ENCODE results near the gene FAM219A. TPM values are rescaled to one million over a fixed set of nuclear protein-coding genes. Genes with fewer than 3 reads are reported as not detected.

Gene FAM219A
- total RNA-seq, 1 donor from 2014 or later: 22.9 TPM

DNA sequence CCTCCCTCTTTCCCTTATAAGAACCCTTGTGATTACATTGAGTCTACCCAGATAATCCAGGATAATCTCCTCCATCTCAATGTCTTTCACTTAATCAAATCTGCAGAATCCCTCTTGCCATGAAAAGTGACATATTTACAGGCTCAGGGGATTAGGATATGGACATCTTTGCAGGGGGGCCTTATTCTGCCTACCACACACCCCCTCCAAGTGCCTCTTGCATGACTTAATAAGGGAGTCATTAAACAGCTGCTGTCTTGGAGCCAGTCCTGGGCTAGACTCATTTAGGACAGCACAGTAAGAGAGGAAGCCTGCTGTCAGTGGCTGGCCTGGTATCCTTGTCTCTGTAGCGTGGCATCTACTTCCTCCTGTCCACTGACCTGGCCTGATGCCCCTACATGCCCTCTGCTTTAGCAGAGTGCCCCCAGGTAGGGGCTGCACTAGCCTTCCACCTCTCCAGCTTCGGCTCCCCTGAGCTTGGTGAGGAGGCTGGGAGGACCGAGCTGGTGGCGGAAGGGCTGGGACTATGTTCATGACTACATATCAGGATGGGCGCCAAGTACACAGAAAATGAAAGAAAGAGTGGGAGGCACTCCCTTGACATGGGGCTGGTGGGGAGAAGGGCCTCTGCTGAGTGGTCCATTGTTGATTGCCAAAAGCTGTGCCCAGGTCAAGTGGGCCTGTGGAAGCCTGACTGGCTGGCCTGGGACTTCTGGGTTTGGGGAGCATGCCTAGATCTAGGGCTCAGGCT, 47.2 kb upstream of the FAM219A start:
- no peak for DNase-seq
- Histone ChIP-seq H3K36me3 (no peaks in the 10 kb centered on the region), H3K27ac (replicated peaks) (no peak overlapping the region), H3K4me1 (peaks cover 15% of the 10 kb centered on the region), H3K27me3 (ENCODE audit: low read depth) (no peaks in the 10 kb centered on the region), H3K9me3 (replicated peaks) (no peaks in the 10 kb centered on the region), H3K4me3 (no peak overlapping the region)
- TF ChIP-seq, protein P1, sequence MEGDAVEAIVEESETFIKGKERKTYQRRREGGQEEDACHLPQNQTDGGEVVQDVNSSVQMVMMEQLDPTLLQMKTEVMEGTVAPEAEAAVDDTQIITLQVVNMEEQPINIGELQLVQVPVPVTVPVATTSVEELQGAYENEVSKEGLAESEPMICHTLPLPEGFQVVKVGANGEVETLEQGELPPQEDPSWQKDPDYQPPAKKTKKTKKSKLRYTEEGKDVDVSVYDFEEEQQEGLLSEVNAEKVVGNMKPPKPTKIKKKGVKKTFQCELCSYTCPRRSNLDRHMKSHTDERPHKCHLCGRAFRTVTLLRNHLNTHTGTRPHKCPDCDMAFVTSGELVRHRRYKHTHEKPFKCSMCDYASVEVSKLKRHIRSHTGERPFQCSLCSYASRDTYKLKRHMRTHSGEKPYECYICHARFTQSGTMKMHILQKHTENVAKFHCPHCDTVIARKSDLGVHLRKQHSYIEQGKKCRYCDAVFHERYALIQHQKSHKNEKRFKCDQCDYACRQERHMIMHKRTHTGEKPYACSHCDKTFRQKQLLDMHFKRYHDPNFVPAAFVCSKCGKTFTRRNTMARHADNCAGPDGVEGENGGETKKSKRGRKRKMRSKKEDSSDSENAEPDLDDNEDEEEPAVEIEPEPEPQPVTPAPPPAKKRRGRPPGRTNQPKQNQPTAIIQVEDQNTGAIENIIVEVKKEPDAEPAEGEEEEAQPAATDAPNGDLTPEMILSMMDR (IDR thresholded peaks at IDR 0.05; ENCODE audit: borderline replicate concordance): no peak
- intact Hi-C loops (cut with micrococcal nuclease): loop anchor here (10.0 kb wide), 1 partner anchor 101 kb away; no protein-coding TSS in a partner anchor

DNA sequence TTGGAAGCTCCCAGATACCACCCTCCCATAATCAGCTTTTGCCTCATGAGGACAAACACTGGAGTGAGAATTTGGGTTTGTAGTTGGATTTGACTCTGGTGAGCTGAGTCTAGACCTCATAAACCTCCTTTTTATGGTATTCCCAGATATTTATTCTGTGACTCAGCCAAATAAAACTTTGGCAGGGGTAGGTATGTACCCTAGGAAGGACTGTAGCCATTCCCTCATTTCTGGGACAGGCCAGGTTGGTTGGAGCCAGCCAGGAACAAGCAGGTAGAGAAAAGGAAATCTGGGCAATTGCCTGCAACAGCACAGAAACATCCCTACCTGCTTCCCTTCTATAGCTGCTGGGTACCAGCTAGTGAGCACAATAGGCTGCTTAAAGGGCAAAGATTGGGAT, 45.0 kb upstream of the FAM219A start:
- H3K4me1 ChIP-seq: peaks cover 15% of the 10 kb centered on the region
- H3K27me3 ChIP-seq (ENCODE audit: low read depth): no peaks in the 10 kb centered on the region
- DNase-seq: no peak
- no peak overlapping the region for H3K4me3 ChIP-seq
- TF ChIP-seq, protein P1 (IDR thresholded peaks at IDR 0.05; ENCODE audit: borderline replicate concordance): no peak
- H3K9me3 ChIP-seq (replicated peaks): no peaks in the 10 kb centered on the region
- intact Hi-C loops (cut with micrococcal nuclease): loop anchor here (5.0 to 10.0 kb wide), 2 partner anchors 66 to 99 kb away; no protein-coding TSS in a partner anchor
- no peaks in the 10 kb centered on the region for H3K36me3 ChIP-seq
- H3K27ac ChIP-seq (replicated peaks): no peak overlapping the region

- Histone ChIP-seq H3K9me3 (replicated peaks) (no peaks in the 10 kb centered on the region), H3K36me3 (no peaks in the 10 kb centered on the region), H3K27me3 (ENCODE audit: low read depth) (no peaks in the 10 kb centered on the region), H3K4me3 (no peak overlapping the region), H3K27ac (replicated peaks) (no peak overlapping the region), H3K4me1 (peaks cover 15% of the 10 kb centered on the region)
- no peak for DNase-seq
- intact Hi-C loops (cut with micrococcal nuclease): loop anchor here (5.0 to 10.0 kb wide), 2 partner anchors 66 to 98 kb away; no protein-coding TSS in a partner anchor
- TF ChIP-seq, protein P1 (IDR thresholded peaks at IDR 0.05; ENCODE audit: borderline replicate concordance): no peak
These were observed 44.5 kb upstream of the FAM219A start for GRCh38 chr9:34502891-34503290.

DNA sequence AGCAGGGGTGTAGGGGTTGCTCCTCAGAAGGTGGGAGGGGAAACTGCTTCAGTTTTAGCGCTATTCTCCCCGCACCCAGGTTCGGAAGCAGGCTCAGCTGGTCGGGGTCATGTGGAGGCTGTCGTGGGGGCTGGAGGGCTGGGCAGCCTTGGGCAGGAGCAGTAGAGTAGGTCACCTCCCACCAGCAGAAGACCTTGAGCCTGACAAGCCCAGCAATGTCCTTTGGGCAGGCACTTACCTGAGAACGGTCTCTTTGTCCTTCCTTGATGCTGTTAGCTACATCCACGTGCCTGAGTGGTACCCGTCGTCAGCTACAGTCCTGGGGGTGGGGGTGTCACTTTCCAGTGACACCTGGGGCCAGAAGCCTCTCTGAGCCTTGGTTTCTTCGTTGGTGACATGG, 44.1 kb upstream of the FAM219A start:
- intact Hi-C loops (cut with micrococcal nuclease): loop anchor here (5.0 to 10.0 kb wide), 2 partner anchors 65 to 98 kb away; no protein-coding TSS in a partner anchor
- Histone ChIP-seq H3K27me3 (ENCODE audit: low read depth) (no peaks in the 10 kb centered on the region), H3K9me3 (replicated peaks) (no peaks in the 10 kb centered on the region), H3K27ac (replicated peaks) (no peak overlapping the region), H3K4me1 (peaks cover 15% of the 10 kb centered on the region), H3K4me3 (no peak overlapping the region), H3K36me3 (no peaks in the 10 kb centered on the region)
- no peak for DNase-seq
- TF ChIP-seq, protein P1 (IDR thresholded peaks at IDR 0.05; ENCODE audit: borderline replicate concordance): no peak

DNA sequence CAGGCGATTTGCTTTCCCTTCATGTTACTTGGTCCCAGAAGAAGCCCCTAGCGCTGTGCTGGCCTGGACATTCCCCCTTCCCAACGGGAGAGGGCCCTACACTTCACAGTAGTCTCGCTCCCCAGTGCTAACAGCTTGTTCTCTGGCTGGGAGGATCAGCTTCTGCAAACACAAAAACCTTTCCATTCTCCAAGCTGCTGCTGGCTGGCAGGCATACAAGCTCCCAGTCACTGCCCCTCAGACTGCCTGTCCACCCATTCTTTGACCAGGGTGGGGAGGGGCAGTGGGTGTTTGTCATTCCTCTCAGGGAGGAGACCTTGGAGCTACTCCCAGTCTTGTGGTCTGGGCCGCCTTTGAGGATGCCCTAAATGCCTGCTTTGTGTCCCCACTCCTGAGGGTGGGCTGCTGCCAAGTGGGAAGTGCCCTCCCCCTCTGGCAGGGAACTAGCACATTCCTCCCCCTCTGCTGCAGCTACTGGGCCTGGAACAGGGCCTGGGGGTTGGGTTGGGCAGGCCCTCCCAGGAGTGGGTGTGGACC, 43.6 kb upstream of the FAM219A start:
- Histone ChIP-seq H3K36me3 (no peaks in the 10 kb centered on the region), H3K27me3 (ENCODE audit: low read depth) (no peaks in the 10 kb centered on the region), H3K4me1 (peaks cover 15% of the 10 kb centered on the region), H3K27ac (replicated peaks) (peak overlapping the region; percentile 12), H3K4me3 (no peak overlapping the region), H3K9me3 (replicated peaks) (no peaks in the 10 kb centered on the region)
- peak; percentile 55 for DNase-seq
- intact Hi-C loops (cut with micrococcal nuclease): loop anchor here (5.0 to 10.0 kb wide), 2 partner anchors 65 to 97 kb away; no protein-coding TSS in a partner anchor
- TF ChIP-seq, protein P1 (IDR thresholded peaks at IDR 0.05; ENCODE audit: borderline replicate concordance): peak; percentile 46
